Astrocyte of the cerebellum (primary cell): ENCODE data around the gene PSMD5.
"Not testable (repeated sequence)": the region's sequence is repeated elsewhere in the genome, so short reads cannot be mapped to it uniquely, and the experiment has no call there.

Source experiments
- DNase-seq: peaks from one replicate; pipeline ENCODE4 v3.0.0-alpha.2; 2011; ENCODE audit warnings: low read depth
- H3K4me3 ChIP-seq: 2 replicates; pipeline ENCODE4 v1.5.1; 2011; ENCODE audit warnings: mild to moderate bottlenecking, low read depth, low read length, moderate library complexity
- CTCF ChIP-seq: IDR thresholded peaks from 2 replicates; pipeline ENCODE4 v1.5.1; 2012; ENCODE audit warnings: low read length, low read depth, moderate library complexity, mild to moderate bottlenecking; ENCODE audit errors: missing control alignments
- in situ Hi-C: cut with HindIII; loops from 2 replicates; pipeline ENCODE4 v1.10.0; 2017; ENCODE audit warnings: low sequenced_read_pairs

The PSMD5 gene

GRCh38 chr9:120829650-120830049 lies 13.1 kb downstream of the PSMD5 start:
- no peak for TF ChIP-seq CTCF
- no peak overlapping the region for H3K4me3 ChIP-seq
- DNase-seq, result no peak
- in situ Hi-C loops, result no loop called here

- TF ChIP-seq CTCF, result no peak
- no peak overlapping the region for H3K4me3 ChIP-seq
- in situ Hi-C loops, result no loop called here
- DNase-seq, result no peak
These were observed 22.6 kb downstream of the PSMD5 start for GRCh38 chr9:120820095-120820494.

- no peak for DNase-seq
- no peak for TF ChIP-seq CTCF
- in situ Hi-C loops, result no loop called here
- H3K4me3 ChIP-seq, result no peak overlapping the region
These were observed 24.1 kb downstream of the PSMD5 start for GRCh38 chr9:120818595-120818994.

GRCh38 chr9:120815075-120815474 lies 27.6 kb downstream of the PSMD5 start:
- no peak for TF ChIP-seq CTCF
- no peak for DNase-seq
- in situ Hi-C loops, result no loop called here
- no peak overlapping the region for H3K4me3 ChIP-seq

GRCh38 chr9:120808931-120809330 lies 33.8 kb downstream of the PSMD5 start:
- DNase-seq, result no peak
- in situ Hi-C loops, result no loop called here
- H3K4me3 ChIP-seq, result no peak overlapping the region
- TF ChIP-seq CTCF, result no peak

GRCh38 chr9:120807607-120808379 lies 34.9 kb downstream of the PSMD5 start:
- H3K4me3 ChIP-seq, result no peak overlapping the region
- no peak for TF ChIP-seq CTCF
- DNase-seq, result no peak
- in situ Hi-C loops, result no loop called here

- H3K4me3 ChIP-seq, DNase-seq, in situ Hi-C loops: not testable (repeated sequence)
These were observed 37.8 kb downstream of the PSMD5 start for GRCh38 chr9:120804784-120805363.
